H9 (cell line): ENCODE measurements around the gene PODXL2. TPM values are rescaled to one million over a fixed set of nuclear protein-coding genes. Genes with fewer than 3 reads are reported as not detected.

Experiments used
- DNase-seq: peaks from one replicate; pipeline ENCODE4 v3.0.0-alpha.2; 2017
- H2AFZ ChIP-seq: one replicate; pipeline ENCODE4 v1.6.1; 2013; ENCODE audit warnings: mild to moderate bottlenecking, low read length, control low read depth, moderate library complexity
- H2AK5ac ChIP-seq: 2 replicates; pipeline ENCODE4 v1.6.1; 2013; ENCODE audit warnings: low read length, control low read depth, mixed read lengths; ENCODE audit not compliant: insufficient read length
- H2BK120ac ChIP-seq: one replicate; pipeline ENCODE4 v1.6.1; 2013; ENCODE audit warnings: low read depth, mild to moderate bottlenecking, low read length, control low read depth, inconsistent platforms; ENCODE audit not compliant: poor library complexity, severe bottlenecking
- H2BK12ac ChIP-seq: 2 replicates; pipeline ENCODE4 v1.6.1; 2013; ENCODE audit warnings: low read length, control low read depth, mixed read lengths, low read depth; ENCODE audit not compliant: insufficient read length
- H2BK15ac ChIP-seq: 2 replicates; pipeline ENCODE4 v1.6.1; 2013; ENCODE audit warnings: low read depth, low read length, control low read depth
- H2BK20ac ChIP-seq: one replicate; pipeline ENCODE4 v1.6.1; 2013; ENCODE audit warnings: low read depth, mild to moderate bottlenecking, low read length, control low read depth, inconsistent platforms; ENCODE audit not compliant: poor library complexity, severe bottlenecking
- H2BK5ac ChIP-seq: 2 replicates; pipeline ENCODE4 v1.6.1; 2013; ENCODE audit warnings: low read length, control low read depth, mixed read lengths; ENCODE audit not compliant: insufficient read length
- H3K14ac ChIP-seq: 2 replicates; pipeline ENCODE4 v1.6.1; 2013; ENCODE audit warnings: low read length, control low read depth; ENCODE audit not compliant: insufficient read depth
- H3K18ac ChIP-seq: 2 replicates; pipeline ENCODE4 v1.6.1; 2013; ENCODE audit warnings: low read depth, mild to moderate bottlenecking, mixed read lengths, low read length, control low read depth; ENCODE audit not compliant: insufficient read length
- H3K23ac ChIP-seq: 2 replicates; pipeline ENCODE4 v1.6.1; 2013; ENCODE audit warnings: low read length, control low read depth, mixed read lengths, low read depth; ENCODE audit not compliant: insufficient read length
- H3K23me2 ChIP-seq: 2 replicates; pipeline ENCODE4 v1.6.1; 2013; ENCODE audit warnings: low read depth, mild to moderate bottlenecking, mixed read lengths, low read length, control low read depth; ENCODE audit not compliant: insufficient read length, poor library complexity, severe bottlenecking
- H3K27ac ChIP-seq: 2 replicates; pipeline ENCODE4 v1.5.1; 2013; ENCODE audit warnings: low read length, control low read depth, mixed read lengths, low read depth; ENCODE audit not compliant: insufficient read length
- H3K27me3 ChIP-seq: 2 replicates; pipeline ENCODE4 v1.6.1; 2013; ENCODE audit warnings: low read length, control low read depth, inconsistent platforms; ENCODE audit not compliant: insufficient read depth
- H3K4ac ChIP-seq: 2 replicates; pipeline ENCODE4 v1.6.1; 2013; ENCODE audit warnings: low read depth, mild to moderate bottlenecking, control low read depth, inconsistent platforms, low read length, moderate library complexity
- H3K4me1 ChIP-seq: 2 replicates; pipeline ENCODE4 v1.6.1; 2013; ENCODE audit warnings: low read length, control low read depth, inconsistent platforms; ENCODE audit not compliant: insufficient read depth
- H3K4me2 ChIP-seq: 2 replicates; pipeline ENCODE4 v1.6.1; 2013; ENCODE audit warnings: low read length, control low read depth, mixed read lengths; ENCODE audit not compliant: insufficient read length, insufficient read depth
- H3K56ac ChIP-seq: 2 replicates; pipeline ENCODE4 v1.6.1; 2013; ENCODE audit warnings: low read depth, mild to moderate bottlenecking, mixed read lengths, low read length, control low read depth; ENCODE audit not compliant: insufficient read length
- H3K79me1 ChIP-seq: 2 replicates; pipeline ENCODE4 v1.6.1; 2013; ENCODE audit warnings: low read depth, mild to moderate bottlenecking, moderate library complexity, low read length, control low read depth, inconsistent platforms; ENCODE audit not compliant: insufficient read depth, poor library complexity, severe bottlenecking
- H3K79me2 ChIP-seq: 2 replicates; pipeline ENCODE4 v1.6.1; 2013; ENCODE audit warnings: low read length, control low read depth, inconsistent platforms; ENCODE audit not compliant: insufficient read depth
- H3K9ac ChIP-seq: 2 replicates; pipeline ENCODE4 v1.6.1; 2013; ENCODE audit warnings: low read length, control low read depth, mixed read lengths; ENCODE audit not compliant: insufficient read length; ENCODE audit errors: extremely low read depth
- H3K9me3 ChIP-seq: one replicate; pipeline ENCODE4 v1.6.1; 2013; ENCODE audit warnings: low read depth, low read length, inconsistent platforms; ENCODE audit not compliant: control insufficient read depth
- H3T11ph ChIP-seq: one replicate; pipeline ENCODE4 v1.6.1; 2013; ENCODE audit warnings: mild to moderate bottlenecking, low read length, control low read depth, inconsistent platforms
- H4K20me1 ChIP-seq: one replicate; pipeline ENCODE4 v1.6.1; 2013; ENCODE audit not compliant: control insufficient read depth, insufficient read length, insufficient read depth
- H4K5ac ChIP-seq: 2 replicates; pipeline ENCODE4 v1.6.1; 2013; ENCODE audit warnings: low read depth, mild to moderate bottlenecking, mixed read lengths, low read length, control low read depth; ENCODE audit not compliant: insufficient read length
- H4K8ac ChIP-seq: replicated peaks from 2 replicates; pipeline ENCODE4 v1.6.1; 2013; ENCODE audit warnings: low read length, control low read depth, mixed read lengths, low read depth; ENCODE audit not compliant: insufficient read length
- H4K91ac ChIP-seq: 2 replicates; pipeline ENCODE4 v1.6.1; 2013; ENCODE audit warnings: low read depth, mild to moderate bottlenecking, moderate library complexity, mixed read lengths, low read length, control low read depth; ENCODE audit not compliant: insufficient read length
- H3K27ac Mint-ChIP-seq, 3 experiments: 2 replicates in 2 of 3; 3 replicates in 1 of 3; pipeline ENCODE4 v1.8.0; 2020 to 2021; ENCODE audit warnings: mixed read lengths in 3 of 3, mild to moderate bottlenecking in 1 of 3, moderate library complexity in 1 of 3
- H3K27me3 Mint-ChIP-seq: 2 replicates; pipeline ENCODE4 v1.8.0; 2021; ENCODE audit warnings: low read depth, mild to moderate bottlenecking, moderate library complexity, mixed read lengths
- H3K36me3 Mint-ChIP-seq, 3 experiments: 2 replicates in 2 of 3; 3 replicates in 1 of 3; pipeline ENCODE4 v1.8.0; 2020 to 2021; ENCODE audit warnings: low read depth in 3 of 3, mixed read lengths in 3 of 3; ENCODE audit not compliant: insufficient read depth in 1 of 3
- H3K4me1 Mint-ChIP-seq, 2 experiments: 2 replicates each; pipeline ENCODE4 v1.8.0; 2020; ENCODE audit warnings: mixed read lengths in 2 of 2
- H3K4me3 Mint-ChIP-seq, 2 experiments: 2 replicates in 1 of 2; 3 replicates in 1 of 2; pipeline ENCODE4 v1.8.0; 2020 to 2021; ENCODE audit warnings: mild to moderate bottlenecking in 2 of 2, mixed read lengths in 2 of 2, moderate library complexity in 1 of 2
- H3K9me3 Mint-ChIP-seq, 2 experiments: 2 replicates in 1 of 2; 3 replicates in 1 of 2; pipeline ENCODE4 v1.8.0; 2020; ENCODE audit warnings: mild to moderate bottlenecking in 2 of 2, mixed read lengths in 2 of 2, moderate library complexity in 1 of 2
- WGBS: extraction: QIAGEN DNeasy Blood & Tissue Kit; methylation state at CpG from one replicate; pipeline ENCODE4 v1.1.7; 2013; ENCODE audit warnings: missing lambda C conversion rate, low lambda C conversion rate, mixed read lengths; ENCODE audit not compliant: insufficient read length; ENCODE audit errors: extremely low coverage; 5-methylcytosine and 5-hydroxymethylcytosine counted together
- total RNA-seq: library from RNA; stranded (reverse); gene quantifications from 2 replicates; pipeline ENCODE4 v1.2.1, GENCODE V29; 2021
- TF ChIP-seq, protein P1 (sequence below): fragments of 200-600 bp; sonication (generic); conservative IDR thresholded peaks from 3 replicates; pipeline ENCODE4 v1.8.0; 2021; ENCODE audit warnings: antibody characterized with exemption, mild to moderate bottlenecking

PODXL2 gene
- total RNA-seq, 1 experiment from 2014 or later: 24.6 TPM

DNA sequence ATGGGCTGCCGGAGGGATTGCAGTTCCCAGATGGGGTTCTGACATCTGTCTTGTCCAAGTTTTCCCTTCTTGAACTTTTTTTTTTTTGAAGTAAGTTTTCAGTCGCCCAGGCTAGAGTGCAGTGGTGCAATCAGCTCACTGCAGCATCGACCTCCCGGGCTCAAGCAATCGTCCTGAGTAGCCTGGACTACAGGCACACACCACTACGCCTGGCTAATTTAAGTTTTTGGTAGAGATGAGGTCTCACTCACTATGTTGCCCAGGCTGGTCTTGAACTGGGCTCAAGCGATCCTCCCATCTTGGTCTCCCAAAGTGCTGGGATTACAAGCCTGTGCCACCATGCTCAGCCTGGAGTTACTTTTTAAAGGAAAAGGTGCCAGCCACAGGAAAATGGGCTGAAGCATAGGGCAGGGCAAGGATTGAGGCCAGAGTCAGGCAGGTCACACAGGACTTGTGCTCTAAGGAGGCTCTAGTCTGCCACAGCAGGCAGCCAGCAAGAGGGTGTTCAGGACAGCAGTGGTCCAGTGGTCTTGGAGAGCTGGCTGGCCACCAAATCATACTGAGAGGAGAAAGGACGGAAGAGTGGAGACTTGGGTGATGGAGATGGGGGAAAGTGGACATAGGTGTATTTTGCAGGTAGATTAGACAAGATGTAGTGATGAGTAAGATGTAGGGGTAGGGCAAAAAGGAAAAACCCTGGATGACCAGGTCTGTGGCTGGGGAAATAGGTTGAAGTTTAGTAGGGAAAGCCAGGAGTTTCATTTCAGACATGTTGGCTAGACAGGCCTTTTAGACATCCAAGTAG is 6.0 kb upstream of the PODXL2 start:
- Histone ChIP-seq H4K91ac (no peak overlapping the region), H3K27me3 (peaks cover 4% of the 10 kb centered on the region; the same call in 1 of the 2 replicates), H3K18ac (no peak overlapping the region), H4K20me1 (no peaks in the 10 kb centered on the region), H3K4me2 (no peak overlapping the region), H3K23ac (no peak overlapping the region), H3T11ph (no peak overlapping the region), H2AK5ac (no peak overlapping the region), H3K79me2 (no peaks in the 10 kb centered on the region), H2BK12ac (no peak overlapping the region), H2AFZ (no peak overlapping the region), H3K79me1 (no peaks in the 10 kb centered on the region), H2BK15ac (no peak overlapping the region), H3K56ac (no peak overlapping the region), H3K4ac (no peak overlapping the region), H4K8ac (no peak overlapping the region), H2BK20ac (no peak overlapping the region), H4K5ac (no peak overlapping the region), H3K23me2 (no peaks in the 10 kb centered on the region), H3K9ac (no peak overlapping the region), H3K14ac (no peak overlapping the region), H3K9me3 (no peaks in the 10 kb centered on the region), H3K4me1 (no peaks in the 10 kb centered on the region), H2BK120ac (no peak overlapping the region), H2BK5ac (no peak overlapping the region), H3K27ac (no peak overlapping the region)
- Mint-ChIP-seq H3K36me3 (peaks cover 30 to 54% (median 42%) of the 10 kb centered on the region in 3 experiments; a peak in 6 of 7 replicates), H3K9me3 (no peaks in the 10 kb centered on the region), H3K4me3 (no peak overlapping the region), H3K4me1 (no peaks in the 10 kb centered on the region), H3K27me3 (peaks cover 21% of the 10 kb centered on the region), H3K27ac (no peak overlapping the region; a peak in 3 of 7 replicates)
- no peak for DNase-seq
- WGBS: no CpG with 5 or more reads among the region's 8 CpGs
- TF ChIP-seq, protein P1, sequence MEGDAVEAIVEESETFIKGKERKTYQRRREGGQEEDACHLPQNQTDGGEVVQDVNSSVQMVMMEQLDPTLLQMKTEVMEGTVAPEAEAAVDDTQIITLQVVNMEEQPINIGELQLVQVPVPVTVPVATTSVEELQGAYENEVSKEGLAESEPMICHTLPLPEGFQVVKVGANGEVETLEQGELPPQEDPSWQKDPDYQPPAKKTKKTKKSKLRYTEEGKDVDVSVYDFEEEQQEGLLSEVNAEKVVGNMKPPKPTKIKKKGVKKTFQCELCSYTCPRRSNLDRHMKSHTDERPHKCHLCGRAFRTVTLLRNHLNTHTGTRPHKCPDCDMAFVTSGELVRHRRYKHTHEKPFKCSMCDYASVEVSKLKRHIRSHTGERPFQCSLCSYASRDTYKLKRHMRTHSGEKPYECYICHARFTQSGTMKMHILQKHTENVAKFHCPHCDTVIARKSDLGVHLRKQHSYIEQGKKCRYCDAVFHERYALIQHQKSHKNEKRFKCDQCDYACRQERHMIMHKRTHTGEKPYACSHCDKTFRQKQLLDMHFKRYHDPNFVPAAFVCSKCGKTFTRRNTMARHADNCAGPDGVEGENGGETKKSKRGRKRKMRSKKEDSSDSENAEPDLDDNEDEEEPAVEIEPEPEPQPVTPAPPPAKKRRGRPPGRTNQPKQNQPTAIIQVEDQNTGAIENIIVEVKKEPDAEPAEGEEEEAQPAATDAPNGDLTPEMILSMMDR: no peak
